MCF 10A (cell line): ENCODE measurements around the gene PDGFC. TPM values are rescaled to one million over a fixed set of nuclear protein-coding genes. Genes with fewer than 3 reads are reported as not detected.
A peak's percentile ranks its signal among the peaks of the same experiment; 100 is the strongest.

ENCODE experiments used
- BruUV-seq: library from RNA; stranded (reverse); fragments of 400-500 nt; replicated peaks from 2 replicates; lab custom pipeline; 2021; lab: Mats Ljungman, UMichigan
- CTCF ChIA-PET: fragments of 300-600 bp; sonication (Branson Sonifier 250); formaldehyde crosslinking; extraction: SDS; loops from one replicate; lab custom pipeline; 2021; ENCODE audit warnings: antibody characterized with exemption, inconsistent platforms; lab: Yijun Ruan, JAX
- POLR2A ChIA-PET: fragments of 300-600, 350-650 bp; sonication (Branson Sonifier 250); formaldehyde crosslinking; extraction: SDS; loops from one replicate; lab custom pipeline; 2020; ENCODE audit warnings: antibody characterized with exemption, inconsistent platforms; lab: Yijun Ruan, JAX
- DNase-seq: peaks from one replicate; pipeline ENCODE4 v3.0.0-alpha.2; 2018; ENCODE audit not compliant: unreplicated experiment
- H3K27ac Mint-ChIP-seq: one replicate; pipeline ENCODE4 v1.8.0; 2022; ENCODE audit warnings: mild to moderate bottlenecking, low read depth, mixed read lengths; ENCODE audit not compliant: unreplicated experiment
- H3K27me3 Mint-ChIP-seq: one replicate; pipeline ENCODE4 v1.8.0; 2022; ENCODE audit warnings: mixed read lengths; ENCODE audit not compliant: insufficient read depth, unreplicated experiment
- H3K36me3 Mint-ChIP-seq: one replicate; pipeline ENCODE4 v1.8.0; 2022; ENCODE audit warnings: mild to moderate bottlenecking, moderate library complexity, mixed read lengths; ENCODE audit not compliant: insufficient read depth, unreplicated experiment
- H3K4me1 Mint-ChIP-seq: one replicate; pipeline ENCODE4 v1.8.0; 2022; ENCODE audit warnings: mixed read lengths; ENCODE audit not compliant: insufficient read depth, unreplicated experiment
- H3K4me3 Mint-ChIP-seq: one replicate; pipeline ENCODE4 v1.8.0; 2022; ENCODE audit warnings: mild to moderate bottlenecking, moderate library complexity, mixed read lengths; ENCODE audit not compliant: unreplicated experiment
- H3K9me3 Mint-ChIP-seq: one replicate; pipeline ENCODE4 v1.8.0; 2022; ENCODE audit warnings: mixed read lengths; ENCODE audit not compliant: unreplicated experiment
- CTCF ChIP-seq: fragments of 200-600 bp; IDR thresholded peaks from one replicate; pipeline ENCODE4 v1.8.0; 2022; ENCODE audit warnings: antibody characterized with exemption, mild to moderate bottlenecking; ENCODE audit not compliant: unreplicated experiment
- intact Hi-C: fragments of 100-400 bp; cut with micrococcal nuclease; formaldehyde crosslinking; loops from 2 replicates; pipeline ENCODE4 v1.14.1; 2022
- total RNA-seq: library from RNA; stranded (reverse); gene quantifications from 2 replicates; pipeline ENCODE4 v1.2.3, GENCODE V29; 2022

PDGFC gene
- total RNA-seq, 1 experiment from 2014 or later, result 74.8 TPM

- ChIA-PET CTCF (interaction anchor here (0.6 kb wide), 2 partner anchors 9 to 82 kb away, joined by 3 to 6 read pairs; no protein-coding TSS in a partner anchor), POLR2A (interaction anchor here (1.2 to 6.2 kb wide), 3 partner anchors 10 to 172 kb away, joined by 4 to 64 read pairs (median 5); no protein-coding TSS in a partner anchor)
- TF ChIP-seq CTCF, result no peak
- no TSS peak for BruUV-seq
- H3K4me1 Mint-ChIP-seq, result peaks cover 57% of the 10 kb centered on the region
- H3K27ac Mint-ChIP-seq, result peak overlapping the region; percentile 96
- H3K4me3 Mint-ChIP-seq, result no peak overlapping the region
- no peaks in the 10 kb centered on the region for H3K27me3 Mint-ChIP-seq
- H3K36me3 Mint-ChIP-seq, result no peaks in the 10 kb centered on the region
- H3K9me3 Mint-ChIP-seq, result no peaks in the 10 kb centered on the region
- intact Hi-C loops, result no loop called here
- no peak for DNase-seq
Observed at GRCh38 chr4:156942991-156943390, 28.6 kb downstream of the PDGFC start.

GRCh38 chr4:156941940-156942548 lies 29.6 kb downstream of the PDGFC start:
- BruUV-seq, result no TSS peak
- intact Hi-C loops, result no loop called here
- Mint-ChIP-seq H3K9me3 (no peaks in the 10 kb centered on the region), H3K4me1 (peaks cover 48% of the 10 kb centered on the region), H3K27ac (peak overlapping the region; percentile 12), H3K36me3 (no peaks in the 10 kb centered on the region), H3K27me3 (no peaks in the 10 kb centered on the region), H3K4me3 (no peak overlapping the region)
- TF ChIP-seq CTCF, result no peak
- CTCF ChIA-PET, result no interaction called here
- POLR2A ChIA-PET, result interaction anchor here (1.0 kb wide), 1 partner anchor 117 kb away, joined by 4 read pairs; no protein-coding TSS in a partner anchor
- peak; percentile 77 for DNase-seq

- POLR2A ChIA-PET, result interaction anchor here (0.8 kb wide), 1 partner anchor 29 kb away, joined by 3 read pairs; no protein-coding TSS in a partner anchor
- CTCF ChIA-PET, result no interaction called here
- DNase-seq, result peak; percentile 36
- Mint-ChIP-seq H3K9me3 (no peaks in the 10 kb centered on the region), H3K36me3 (peaks cover 6% of the 10 kb centered on the region), H3K4me3 (no peak overlapping the region), H3K27ac (peak overlapping the region; percentile 51), H3K4me1 (peaks cover 33% of the 10 kb centered on the region), H3K27me3 (no peaks in the 10 kb centered on the region)
- intact Hi-C loops, result no loop called here
- BruUV-seq, result no TSS peak
- TF ChIP-seq CTCF, result no peak
Observed at GRCh38 chr4:156939801-156940200, 31.8 kb downstream of the PDGFC start.

- TF ChIP-seq CTCF, result no peak
- peak; percentile 16 for DNase-seq
- TSS peak; percentile 64 for BruUV-seq
- Mint-ChIP-seq H3K4me1 (peaks cover 26% of the 10 kb centered on the region), H3K9me3 (no peaks in the 10 kb centered on the region), H3K27ac (peak overlapping the region; percentile 51), H3K27me3 (no peaks in the 10 kb centered on the region), H3K4me3 (no peak overlapping the region), H3K36me3 (peaks cover 6% of the 10 kb centered on the region)
- intact Hi-C loops, result no loop called here
- ChIA-PET POLR2A (interaction anchor here (0.6 kb wide), 1 partner anchor 109 kb away, joined by 3 read pairs; no protein-coding TSS in a partner anchor), CTCF (no interaction called here)
Observed at GRCh38 chr4:156939139-156939538, 32.5 kb downstream of the PDGFC start.
